ENCODE measurements around the gene POR. TPM values are rescaled to one million over a fixed set of nuclear protein-coding genes. Genes with fewer than 3 reads are reported as not detected.
"Not testable (repeated sequence)": the region's sequence is repeated elsewhere in the genome, so short reads cannot be mapped to it uniquely, and the experiment has no call there.

The POR gene
- total RNA-seq, 1 donor from 2014 or later, result 232 TPM

- TF ChIP-seq CTCF (IDR thresholded peaks at IDR 0.05), result no peak
- no peak overlapping the region for H3K4me3 ChIP-seq
- no peak for DNase-seq
- H3K27me3 ChIP-seq, result no peaks in the 10 kb centered on the region
- H3K9me3 ChIP-seq, result no peaks in the 10 kb centered on the region
- intact Hi-C loops (cut with DNase I), result no loop called here
- H3K36me3 ChIP-seq, result no peaks in the 10 kb centered on the region
- peaks cover 13% of the 10 kb centered on the region for H3K4me1 ChIP-seq
- peak overlapping the region; percentile 30 for H3K27ac ChIP-seq
- ATAC-seq, result no peak
Observed at GRCh38 chr7:75996476-75996875, 81.5 kb downstream of the POR start.

- DNase-seq (no peak), ATAC-seq (no peak)
- TF ChIP-seq CTCF (IDR thresholded peaks at IDR 0.05), result no peak
- Histone ChIP-seq H3K36me3 (peaks cover under 1% of the 10 kb centered on the region), H3K27ac (no peak overlapping the region), H3K9me3 (no peaks in the 10 kb centered on the region), H3K27me3 (no peaks in the 10 kb centered on the region), H3K4me1 (peaks cover 12% of the 10 kb centered on the region), H3K4me3 (no peak overlapping the region)
- intact Hi-C loops (cut with DNase I), result no loop called here
Observed at GRCh38 chr7:75998038-75998437, 83.1 kb downstream of the POR start.

GRCh38 chr7:76000566-76000965, 85.6 kb downstream of the POR start:
- H3K27ac ChIP-seq, result no peak overlapping the region
- H3K9me3 ChIP-seq, result no peaks in the 10 kb centered on the region
- DNase-seq (no peak), ATAC-seq (no peak)
- TF ChIP-seq CTCF (IDR thresholded peaks at IDR 0.05), result no peak
- intact Hi-C loops (cut with DNase I), result no loop called here
- no peaks in the 10 kb centered on the region for H3K4me1 ChIP-seq
- H3K36me3 ChIP-seq, result peaks cover 18% of the 10 kb centered on the region
- H3K4me3 ChIP-seq, result no peak overlapping the region
- H3K27me3 ChIP-seq, result no peaks in the 10 kb centered on the region

GRCh38 chr7:76002139-76002538, 87.2 kb downstream of the POR start:
- no peak for DNase-seq
- intact Hi-C loops (cut with DNase I), result no loop called here
- Histone ChIP-seq H3K27ac (no peak overlapping the region), H3K4me1 (no peaks in the 10 kb centered on the region), H3K9me3 (no peaks in the 10 kb centered on the region), H3K27me3 (no peaks in the 10 kb centered on the region), H3K36me3 (peaks cover 18% of the 10 kb centered on the region), H3K4me3 (no peak overlapping the region)
- TF ChIP-seq CTCF (IDR thresholded peaks at IDR 0.05), result no peak
- no peak for ATAC-seq

- TF ChIP-seq CTCF (IDR thresholded peaks at IDR 0.05), result no peak
- H3K9me3 ChIP-seq, result no peaks in the 10 kb centered on the region
- no peaks in the 10 kb centered on the region for H3K27me3 ChIP-seq
- intact Hi-C loops (cut with DNase I), result no loop called here
- no peak for ATAC-seq
- H3K36me3 ChIP-seq, result peaks cover 18% of the 10 kb centered on the region
- DNase-seq, result no peak
- H3K4me1 ChIP-seq, result no peaks in the 10 kb centered on the region
- no peak overlapping the region for H3K27ac ChIP-seq
- H3K4me3 ChIP-seq, result no peak overlapping the region
Observed at GRCh38 chr7:76002822-76003221, 87.9 kb downstream of the POR start.

- H3K4me3 ChIP-seq, result no peak overlapping the region
- H3K4me1 ChIP-seq, result peaks cover 3% of the 10 kb centered on the region
- intact Hi-C loops (cut with DNase I), result no loop called here
- TF ChIP-seq CTCF (IDR thresholded peaks at IDR 0.05), result no peak
- H3K9me3 ChIP-seq, result no peaks in the 10 kb centered on the region
- no peaks in the 10 kb centered on the region for H3K27me3 ChIP-seq
- H3K36me3 ChIP-seq, result peaks cover 18% of the 10 kb centered on the region
- ATAC-seq, result no peak
- no peak overlapping the region for H3K27ac ChIP-seq
- no peak for DNase-seq
Observed at GRCh38 chr7:76003351-76003750, 88.4 kb downstream of the POR start.

- H3K27me3 ChIP-seq; intact Hi-C loops (cut with DNase I): not testable (repeated sequence)
- H3K36me3 ChIP-seq, result peaks cover 18% of the 10 kb centered on the region
Observed at GRCh38 chr7:76005004-76005403, 90.0 kb downstream of the POR start.

More at GRCh38 chr7:76005004-76005403, 90.0 kb downstream of the POR start:
- peaks cover 15% of the 10 kb centered on the region for H3K4me1 ChIP-seq
- not testable (repeated sequence) for H3K9me3 ChIP-seq, H3K27ac ChIP-seq, DNase-seq, ATAC-seq, H3K4me3 ChIP-seq
